Neural cell (in vitro differentiated cells): ENCODE measurements around the gene DOCK9.

Experiments used
- CTCF ChIP-seq: fragments of 450-650 bp; IDR thresholded peaks from 2 replicates; pipeline ENCODE4 v1.5.1; 2014; ENCODE audit warnings: antibody characterized with exemption, mild to moderate bottlenecking, moderate library complexity; ENCODE audit not compliant: poor library complexity, severe bottlenecking
- RAD21 ChIP-seq: fragments of 450-650 bp; conservative IDR thresholded peaks from 2 replicates; pipeline ENCODE4 v1.6.1; 2014; ENCODE audit warnings: antibody characterized with exemption, mild to moderate bottlenecking, moderate library complexity

GRCh38 chr13:98825659-98826058 lies 152.2 kb downstream of the DOCK9 start:
- TF ChIP-seq CTCF (no peak), RAD21 (no peak)
